ENCODE results near the gene PAK5. TPM values are rescaled to one million over a fixed set of nuclear protein-coding genes. Genes with fewer than 3 reads are reported as not detected.

PAK5 gene
- total RNA-seq, 4 donors from 2014 or later, result 0.22 TPM; not detected in 3

DNA sequence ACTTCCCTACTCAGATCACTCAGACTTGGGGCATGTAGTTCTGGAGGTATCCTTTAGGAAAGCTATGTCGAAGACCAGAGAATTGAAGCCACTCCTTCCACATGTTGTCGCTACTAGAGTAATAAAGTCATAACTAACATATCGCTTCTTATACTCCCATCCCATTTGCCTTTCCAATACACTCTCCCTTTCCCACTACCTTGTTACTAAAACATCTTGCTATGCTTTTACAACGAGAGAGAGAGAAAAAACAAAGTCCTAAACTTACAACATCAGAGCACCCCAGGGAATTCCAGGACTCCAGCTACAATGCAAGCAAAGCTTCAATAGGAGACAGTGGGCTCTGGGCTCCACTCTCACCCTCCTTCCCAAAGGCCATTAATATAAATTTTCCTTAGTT, 329.6 kb downstream of the PAK5 start:
- H3K36me3 ChIP-seq, result no peaks in the 10 kb centered on the region
- H3K4me1 ChIP-seq, result peaks cover 0 to 32% (median 6%) of the 10 kb centered on the region in 4 donors
- peaks cover 0 to 60% of the 10 kb centered on the region in 2 donors for H3K27me3 ChIP-seq
- TF ChIP-seq, protein P1, sequence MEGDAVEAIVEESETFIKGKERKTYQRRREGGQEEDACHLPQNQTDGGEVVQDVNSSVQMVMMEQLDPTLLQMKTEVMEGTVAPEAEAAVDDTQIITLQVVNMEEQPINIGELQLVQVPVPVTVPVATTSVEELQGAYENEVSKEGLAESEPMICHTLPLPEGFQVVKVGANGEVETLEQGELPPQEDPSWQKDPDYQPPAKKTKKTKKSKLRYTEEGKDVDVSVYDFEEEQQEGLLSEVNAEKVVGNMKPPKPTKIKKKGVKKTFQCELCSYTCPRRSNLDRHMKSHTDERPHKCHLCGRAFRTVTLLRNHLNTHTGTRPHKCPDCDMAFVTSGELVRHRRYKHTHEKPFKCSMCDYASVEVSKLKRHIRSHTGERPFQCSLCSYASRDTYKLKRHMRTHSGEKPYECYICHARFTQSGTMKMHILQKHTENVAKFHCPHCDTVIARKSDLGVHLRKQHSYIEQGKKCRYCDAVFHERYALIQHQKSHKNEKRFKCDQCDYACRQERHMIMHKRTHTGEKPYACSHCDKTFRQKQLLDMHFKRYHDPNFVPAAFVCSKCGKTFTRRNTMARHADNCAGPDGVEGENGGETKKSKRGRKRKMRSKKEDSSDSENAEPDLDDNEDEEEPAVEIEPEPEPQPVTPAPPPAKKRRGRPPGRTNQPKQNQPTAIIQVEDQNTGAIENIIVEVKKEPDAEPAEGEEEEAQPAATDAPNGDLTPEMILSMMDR (IDR thresholded peaks at IDR 0.05), result no peak
- TF ChIP-seq EP300 (IDR thresholded peaks at IDR 0.05), result no peak
- no peak for TF ChIP-seq POLR2A (IDR thresholded peaks at IDR 0.05)
- WGBS, 2 donors, result 47 to 59% methylated on average over 4 of the region's 4 CpGs
- no peak overlapping the region for H3K27ac ChIP-seq
- H3K9me3 ChIP-seq, result no peaks in the 10 kb centered on the region
- H3K4me3 ChIP-seq, result no peak overlapping the region
- DNase-seq (ENCODE audit: low spot score in 2 of 2), result no peak

DNA sequence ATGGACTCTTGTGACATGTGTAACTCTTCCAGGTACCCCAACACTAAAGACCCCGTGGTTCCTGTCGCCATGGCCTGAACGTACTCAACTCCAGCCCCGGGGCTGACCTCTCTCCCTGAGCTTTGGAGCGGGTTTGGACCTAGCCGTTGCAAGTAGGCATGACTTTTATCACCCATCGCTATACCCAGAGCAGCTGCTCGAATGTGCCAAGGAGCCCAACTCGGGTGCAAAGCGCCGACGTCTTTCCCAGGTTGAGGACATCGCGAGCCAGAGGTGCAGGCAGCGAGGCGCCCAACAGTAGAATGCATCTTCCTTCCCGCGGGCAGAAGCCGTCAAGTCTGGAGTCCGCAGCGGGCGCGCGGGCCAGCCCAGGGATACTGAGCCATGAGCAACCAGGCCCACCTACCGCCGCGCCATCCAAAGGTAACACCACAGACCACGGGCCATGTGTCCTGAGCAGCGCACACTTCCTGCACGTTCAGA, 330.1 kb downstream of the PAK5 start:
- no peak for DNase-seq (ENCODE audit: low spot score in 2 of 2)
- H3K27ac ChIP-seq, result no peak overlapping the region
- 36 to 57% methylated on average over 23 to 30 of the region's 30 CpGs for WGBS, 2 donors
- H3K4me3 ChIP-seq, result no peak overlapping the region
- H3K36me3 ChIP-seq, result no peaks in the 10 kb centered on the region
- H3K9me3 ChIP-seq, result no peaks in the 10 kb centered on the region
- TF ChIP-seq, protein P1 (IDR thresholded peaks at IDR 0.05), result no peak
- TF ChIP-seq POLR2A (IDR thresholded peaks at IDR 0.05) (no peak), EP300 (IDR thresholded peaks at IDR 0.05) (no peak)
- peaks cover 0 to 32% (median 8%) of the 10 kb centered on the region in 4 donors for H3K4me1 ChIP-seq
- peaks cover 0 to 55% of the 10 kb centered on the region in 2 donors for H3K27me3 ChIP-seq

DNA sequence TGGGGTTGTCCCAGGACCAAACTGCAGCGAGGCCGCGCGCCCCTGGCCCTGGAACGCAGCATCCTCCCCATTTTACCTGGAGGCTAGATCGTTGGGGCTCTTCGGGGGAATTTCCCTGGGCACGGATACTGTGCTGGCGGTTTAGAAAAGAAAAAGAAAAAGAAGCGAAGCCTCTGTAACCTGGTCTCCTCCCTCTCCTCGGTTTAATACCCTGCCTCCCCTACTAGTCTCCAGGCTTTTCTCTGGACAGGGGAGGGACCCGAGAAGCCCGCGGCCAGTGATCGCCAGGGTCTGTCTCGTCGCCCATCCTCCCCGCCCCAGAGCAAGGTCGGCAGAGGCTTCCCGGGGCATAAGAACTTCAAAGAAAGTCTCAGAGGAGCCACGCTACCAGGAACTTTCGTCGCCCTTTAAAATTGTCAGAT, 330.6 kb downstream of the PAK5 start:
- WGBS, 2 donors, result 42 to 48% methylated on average over 23 of the region's 23 CpGs
- DNase-seq (ENCODE audit: low spot score in 2 of 2), result no peak
- Histone ChIP-seq H3K27ac (no peak overlapping the region), H3K27me3 (peaks cover 0 to 50% of the 10 kb centered on the region in 2 donors), H3K4me3 (no peak overlapping the region), H3K4me1 (peaks cover 0 to 37% (median 8%) of the 10 kb centered on the region in 4 donors), H3K9me3 (no peaks in the 10 kb centered on the region), H3K36me3 (no peaks in the 10 kb centered on the region)
- TF ChIP-seq, protein P1 (IDR thresholded peaks at IDR 0.05), result no peak
- no peak for TF ChIP-seq EP300 (IDR thresholded peaks at IDR 0.05)
- no peak for TF ChIP-seq POLR2A (IDR thresholded peaks at IDR 0.05)

DNA sequence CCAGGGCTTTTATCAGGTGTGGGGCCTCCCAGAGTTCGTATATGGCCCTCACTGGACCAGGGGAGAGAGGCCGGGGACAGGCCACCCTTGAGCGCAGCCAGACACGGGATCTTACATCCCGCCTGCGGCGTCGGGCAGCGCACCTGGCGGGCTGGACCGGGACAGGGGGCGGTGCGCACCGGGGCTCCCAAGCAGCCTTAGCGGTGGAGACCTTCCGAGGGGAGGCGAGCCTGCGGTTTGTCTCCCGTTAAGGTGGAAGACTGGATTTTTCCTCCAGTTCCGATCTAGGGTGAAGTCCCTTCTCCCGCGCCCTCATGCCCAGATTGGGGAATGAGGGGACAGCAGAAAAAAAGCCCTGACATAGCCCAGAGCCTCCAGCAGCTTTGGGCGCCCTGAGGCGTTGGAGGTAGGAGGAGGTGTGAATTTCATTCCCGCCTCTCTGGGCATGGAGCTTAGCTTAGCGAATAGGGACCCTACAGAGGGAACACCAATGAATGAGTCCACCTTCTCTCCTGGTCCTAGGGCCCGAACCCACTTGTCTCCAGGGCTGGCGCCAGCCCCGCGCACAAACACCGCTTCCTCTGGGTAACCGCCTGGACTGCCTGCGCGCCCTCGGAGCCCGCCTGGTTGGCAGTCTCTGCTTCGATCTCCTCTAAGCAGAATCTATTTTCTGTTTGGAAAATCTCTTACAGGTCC, 331.2 kb downstream of the PAK5 start:
- Histone ChIP-seq H3K4me1 (peaks cover 0 to 38% (median 8%) of the 10 kb centered on the region in 4 donors), H3K27ac (no peak overlapping the region), H3K9me3 (no peaks in the 10 kb centered on the region), H3K27me3 (peaks cover 0 to 50% of the 10 kb centered on the region in 2 donors), H3K4me3 (no peak overlapping the region), H3K36me3 (no peaks in the 10 kb centered on the region)
- TF ChIP-seq, protein P1 (IDR thresholded peaks at IDR 0.05), result no peak
- TF ChIP-seq EP300 (IDR thresholded peaks at IDR 0.05) (no peak), POLR2A (IDR thresholded peaks at IDR 0.05) (no peak)
- WGBS, 2 donors, result 52 to 62% methylated on average over 19 to 37 of the region's 37 CpGs
- no peak for DNase-seq (ENCODE audit: low spot score in 2 of 2)

DNA sequence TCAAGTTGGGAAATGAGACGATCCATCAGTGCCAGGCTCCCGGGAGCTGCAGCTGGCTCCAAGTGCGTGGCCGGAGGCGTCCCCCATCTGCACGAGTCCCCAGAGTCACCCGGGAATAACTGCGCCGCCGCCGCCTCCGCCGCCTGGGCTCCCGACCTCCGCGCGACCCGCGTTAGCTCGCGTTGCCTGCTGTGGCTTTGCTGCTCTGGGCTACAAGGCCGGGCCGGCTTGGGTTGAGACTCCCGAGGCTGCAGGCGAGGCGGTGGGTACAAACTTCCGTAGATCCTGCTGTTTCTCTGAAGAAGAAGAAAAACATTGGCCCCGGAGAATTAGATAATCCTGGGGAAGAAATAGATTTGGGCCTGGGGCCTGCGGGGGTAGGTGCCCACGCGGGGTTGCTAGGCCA, 331.9 kb downstream of the PAK5 start:
- Histone ChIP-seq H3K27me3 (peaks cover 0 to 50% of the 10 kb centered on the region in 2 donors), H3K36me3 (no peaks in the 10 kb centered on the region), H3K4me3 (peak overlapping the region in 2 of 4 donors; percentile 15 to 17), H3K9me3 (no peaks in the 10 kb centered on the region), H3K27ac (no peak overlapping the region), H3K4me1 (peaks cover 0 to 38% (median 8%) of the 10 kb centered on the region in 4 donors)
- no peak for DNase-seq (ENCODE audit: low spot score in 2 of 2)
- WGBS, 2 donors, result 12 to 13% methylated on average over 18 to 22 of the region's 31 CpGs
- TF ChIP-seq, protein P1 (IDR thresholded peaks at IDR 0.05), result no peak
- TF ChIP-seq EP300 (IDR thresholded peaks at IDR 0.05), result no peak
- TF ChIP-seq POLR2A (IDR thresholded peaks at IDR 0.05), result no peak
